ENCODE results near the gene AMPD3. TPM values are rescaled to one million over a fixed set of nuclear protein-coding genes. Genes with fewer than 3 reads are reported as not detected.

Gene AMPD3
- total RNA-seq, 1 experiment from 2014 or later, result 5.9 TPM

DNA sequence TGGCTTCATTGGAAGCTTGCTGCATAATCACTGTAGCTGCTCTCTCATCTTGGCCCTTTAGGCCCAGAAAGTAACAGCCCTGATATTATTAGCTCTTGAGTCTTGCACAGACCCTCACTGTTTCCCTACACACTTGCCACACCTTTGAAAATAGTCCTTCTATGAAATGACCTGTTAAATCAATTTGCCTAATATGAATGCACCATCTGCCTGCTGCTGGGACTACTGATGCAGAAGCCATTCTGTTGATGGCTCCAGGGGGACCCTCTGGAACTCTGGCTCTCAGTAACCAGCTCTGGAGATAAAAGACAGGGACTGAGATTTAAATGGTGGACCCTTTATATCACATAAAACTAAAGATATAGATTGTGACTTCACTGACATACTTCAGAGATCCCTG is 14.7 kb upstream of the AMPD3 start:
- H3K4me1 Mint-ChIP-seq, result peaks cover 0 to 6% of the 10 kb centered on the region in 2 experiments; a peak in 1 of 4 replicates
- H2AK5ac ChIP-seq (ENCODE audit: insufficient read length, low read length), result no peak overlapping the region
- H3K27me3 ChIP-seq (ENCODE audit: insufficient read depth, low read length), result no peaks in the 10 kb centered on the region
- H2BK5ac ChIP-seq (ENCODE audit: insufficient read length, low read length), result no peak overlapping the region
- no peak overlapping the region for H4K8ac ChIP-seq (replicated peaks; ENCODE audit: insufficient read length, low read depth, low read length)
- peaks cover 3% of the 10 kb centered on the region; the same call in 1 of the 2 replicates for H3K27me3 Mint-ChIP-seq (ENCODE audit: low read depth)
- H4K5ac ChIP-seq (ENCODE audit: insufficient read length, low read depth, low read length), result no peak overlapping the region
- H3K4me2 ChIP-seq (ENCODE audit: insufficient read depth, insufficient read length, low read length), result no peak overlapping the region
- H2AFZ ChIP-seq (ENCODE audit: low read length), result no peak overlapping the region
- no peaks in the 10 kb centered on the region for H3K36me3 Mint-ChIP-seq (ENCODE audit: insufficient read depth in 1 of 3, low read depth in 3 of 3)
- TF ChIP-seq CTCF (conservative IDR thresholded peaks at IDR 0.05), result no peak
- DNase-seq, result no peak
- H3K79me2 ChIP-seq (ENCODE audit: insufficient read depth, low read length), result no peaks in the 10 kb centered on the region
- no peaks in the 10 kb centered on the region; the same call in 1 of the 2 replicates for H3K4me1 ChIP-seq (ENCODE audit: insufficient read depth, low read length)
- no peak overlapping the region for H2BK12ac ChIP-seq (ENCODE audit: insufficient read length, low read depth, low read length)
- no peak overlapping the region for H3K18ac ChIP-seq (ENCODE audit: insufficient read length, low read depth, low read length)
- no peak overlapping the region for H3K27ac Mint-ChIP-seq
- H4K20me1 ChIP-seq (ENCODE audit: control insufficient read depth, insufficient read depth, insufficient read length), result no peaks in the 10 kb centered on the region
- no peak overlapping the region for H3K56ac ChIP-seq (ENCODE audit: insufficient read length, low read depth, low read length)
- H3K23me2 ChIP-seq (ENCODE audit: insufficient read length, low read depth, low read length, poor library complexity, severe bottlenecking), result no peaks in the 10 kb centered on the region
- no peaks in the 10 kb centered on the region for H3K79me1 ChIP-seq (ENCODE audit: insufficient read depth, low read depth, low read length, poor library complexity, severe bottlenecking)
- H3K23ac ChIP-seq (ENCODE audit: insufficient read length, low read depth, low read length), result no peak overlapping the region
- no peak overlapping the region for H3K4me3 Mint-ChIP-seq
- no peaks in the 10 kb centered on the region for H3K9me3 Mint-ChIP-seq
- H3K9ac ChIP-seq (ENCODE audit: extremely low read depth, insufficient read length, low read length), result no peak overlapping the region
- no peak overlapping the region for H2BK120ac ChIP-seq (ENCODE audit: low read depth, low read length, poor library complexity, severe bottlenecking)
- no peak overlapping the region for H3K14ac ChIP-seq (ENCODE audit: insufficient read depth, low read length)
- no peak overlapping the region for H2BK15ac ChIP-seq (ENCODE audit: low read depth, low read length)
- H3K4ac ChIP-seq (ENCODE audit: low read depth, low read length), result no peak overlapping the region
- no peaks in the 10 kb centered on the region for H3K9me3 ChIP-seq (ENCODE audit: control insufficient read depth, low read depth, low read length)
- H3T11ph ChIP-seq (ENCODE audit: low read length), result no peak overlapping the region
- no peak overlapping the region for H2BK20ac ChIP-seq (ENCODE audit: low read depth, low read length, poor library complexity, severe bottlenecking)
- H3K27ac ChIP-seq (ENCODE audit: insufficient read length, low read depth, low read length), result no peak overlapping the region
- no peak overlapping the region for H4K91ac ChIP-seq (ENCODE audit: insufficient read length, low read depth, low read length)
